CD14-positive monocyte (primary cell): Measurements from ENCODE around the gene PARP15. TPM values are rescaled to one million over a fixed set of nuclear protein-coding genes. Genes with fewer than 3 reads are reported as not detected.

Source experiments
- DNase-seq, 3 donors: peaks; one replicate each; pipeline ENCODE4 v3.0.0-alpha.2; 2011 to 2022
- H2AFZ ChIP-seq: 2 replicates; pipeline ENCODE4 v1.6.0; 2012; ENCODE audit warnings: mild to moderate bottlenecking, low read depth, low read length, inconsistent platforms; ENCODE audit not compliant: insufficient read depth, poor library complexity, severe bottlenecking
- H3K27ac ChIP-seq, 2 donors: 1 replicate in 1 of 2; 2 replicates in 1 of 2; pipeline ENCODE4 v1.5.1; 2012 to 2013; ENCODE audit warnings: low read length in 2 of 2, control low read depth in 1 of 2, inconsistent platforms in 1 of 2, low read depth in 1 of 2, mild to moderate bottlenecking in 1 of 2
- H3K27me3 ChIP-seq, 2 donors: one replicate each; pipeline versions ENCODE4 v1.6.0 to v1.6.1; 2011 to 2013; ENCODE audit warnings: low read length in 2 of 2; ENCODE audit not compliant: control insufficient read depth in 2 of 2, insufficient read depth in 2 of 2
- H3K36me3 ChIP-seq, 2 donors: replicated peaks in 1 of 2; 1 replicate in 1 of 2; 2 replicates in 1 of 2; pipeline versions ENCODE4 v1.5.1 to v1.6.1; 2012 to 2013; ENCODE audit warnings: low read length in 2 of 2, control low read depth in 1 of 2, inconsistent platforms in 1 of 2, mild to moderate bottlenecking in 1 of 2; ENCODE audit not compliant: insufficient read depth in 2 of 2, control insufficient read depth in 1 of 2
- H3K4me1 ChIP-seq, 2 donors: 1 replicate in 1 of 2; 2 replicates in 1 of 2; pipeline versions ENCODE4 v1.5.1 to v1.6.1; 2012 to 2013; ENCODE audit warnings: low read length in 2 of 2, control low read depth in 1 of 2, inconsistent platforms in 1 of 2, mild to moderate bottlenecking in 1 of 2, moderate library complexity in 1 of 2; ENCODE audit not compliant: insufficient read depth in 2 of 2, control insufficient read depth in 1 of 2
- H3K4me2 ChIP-seq: replicated peaks from 2 replicates; pipeline ENCODE3; 2012; ENCODE audit warnings: low read length, moderate library complexity, mild to moderate bottlenecking; ENCODE audit not compliant: poor library complexity, severe bottlenecking; ENCODE audit errors: extremely low read depth
- H3K4me3 ChIP-seq, 3 experiments: fragments of 200-600 bp in 1 of 3; sonication (generic) in 1 of 3; replicated peaks in 1 of 3; 1 replicate in 2 of 3; 2 replicates in 1 of 3; pipeline ENCODE4 v1.5.1; 2011 to 2013; ENCODE audit warnings: low read length in 3 of 3, mild to moderate bottlenecking in 3 of 3, control low read depth in 2 of 3, low read depth in 2 of 3, inconsistent platforms in 1 of 3, moderate library complexity in 1 of 3
- H3K79me2 ChIP-seq: 2 replicates; pipeline ENCODE4 v1.6.0; 2012; ENCODE audit warnings: mild to moderate bottlenecking, control low read depth, inconsistent platforms, low read length, moderate library complexity; ENCODE audit not compliant: insufficient read depth
- H3K9ac ChIP-seq: 2 replicates; pipeline ENCODE4 v1.6.0; 2017; ENCODE audit warnings: low read length, mild to moderate bottlenecking; ENCODE audit not compliant: insufficient read depth, poor library complexity, severe bottlenecking
- H3K9me3 ChIP-seq, 2 donors: replicated peaks in 1 of 2; 1 replicate in 1 of 2; 2 replicates in 1 of 2; pipeline versions ENCODE4 v1.5.1 to v1.6.1; 2012 to 2013; ENCODE audit warnings: low read length in 2 of 2, control low read depth in 1 of 2; ENCODE audit not compliant: control insufficient read depth in 1 of 2, insufficient read depth in 1 of 2
- H4K20me1 ChIP-seq: 2 replicates; pipeline ENCODE4 v1.6.0; 2012; ENCODE audit warnings: mild to moderate bottlenecking, low read length, control low read depth, moderate library complexity; ENCODE audit not compliant: insufficient read depth
- H3K27ac Mint-ChIP-seq, 7 donors: one replicate each; pipeline ENCODE4 v1.8.0; 2020; ENCODE audit warnings: mild to moderate bottlenecking in 7 of 7, mixed read lengths in 7 of 7, moderate library complexity in 6 of 7, inconsistent platforms in 2 of 7
- H3K27me3 Mint-ChIP-seq, 3 donors: one replicate each; pipeline ENCODE4 v1.8.0; 2021 to 2022; ENCODE audit warnings: low read depth in 3 of 3, mild to moderate bottlenecking in 3 of 3, mixed read lengths in 3 of 3, moderate library complexity in 3 of 3, inconsistent platforms in 1 of 3
- H3K36me3 Mint-ChIP-seq, 2 donors: one replicate each; pipeline ENCODE4 v1.8.0; 2020; ENCODE audit warnings: mixed read lengths in 2 of 2, inconsistent platforms in 1 of 2, mild to moderate bottlenecking in 1 of 2
- H3K4me1 Mint-ChIP-seq: one replicate; pipeline ENCODE4 v1.8.0; 2020; ENCODE audit warnings: mild to moderate bottlenecking, mixed read lengths
- H3K4me3 Mint-ChIP-seq, 2 donors: one replicate each; pipeline ENCODE4 v1.8.0; 2020; ENCODE audit warnings: mild to moderate bottlenecking in 2 of 2, mixed read lengths in 2 of 2, moderate library complexity in 1 of 2
- H3K9me3 Mint-ChIP-seq, 7 donors: one replicate each; pipeline ENCODE4 v1.8.0; 2020 to 2022; ENCODE audit warnings: mixed read lengths in 7 of 7, mild to moderate bottlenecking in 6 of 7, moderate library complexity in 6 of 7, inconsistent platforms in 2 of 7
- CTCF ChIP-seq: fragments of 200-600 bp; IDR thresholded peaks from one replicate; pipeline ENCODE4 v1.8.0; 2022; ENCODE audit warnings: antibody characterized with exemption, mild to moderate bottlenecking
- WGBS: methylation state at CpG from one replicate; pipeline ENCODE4 v1.1.5; 2013; ENCODE audit warnings: missing lambda C conversion rate; ENCODE audit not compliant: insufficient coverage; 5-methylcytosine and 5-hydroxymethylcytosine counted together
- intact Hi-C, 2 donors: fragments of 100-400 bp; cut with micrococcal nuclease; formaldehyde crosslinking; loops; one replicate each; pipeline versions ENCODE4 v1.15.0 to v1.15.1; 2023
- polyA plus RNA-seq, 3 donors: library from polyadenylated mRNA; depleted of rRNA in 1 of 3; unstranded in 2 of 3; stranded (reverse) in 1 of 3; fragments of 300-500 nt in 2 of 3; fragments of >200 nt in 1 of 3; fragmentation: Illumina TruSeq in 2 of 3; gene quantifications; 1 replicate in 2 of 3; 2 replicates in 1 of 3; pipeline ENCODE4 v1.2.3, GENCODE V29; 2012 to 2021

Gene PARP15
- polyA plus RNA-seq, 3 donors: 0.23 to 4.4 (median 0.28) TPM

GRCh38 chr3:122677216-122677615, 99.8 kb downstream of the PARP15 start:
- H3K36me3 Mint-ChIP-seq: peaks cover 0 to 3% of the 10 kb centered on the region in 2 donors
- H3K4me1 Mint-ChIP-seq: peaks cover 36% of the 10 kb centered on the region
- no CpG with 5 or more reads among the region's 1 CpG for WGBS

GRCh38 chr3:122678506-122678905, 101.1 kb downstream of the PARP15 start:
- Mint-ChIP-seq H3K4me1 (peaks cover 49% of the 10 kb centered on the region), H3K27ac (peak overlapping the region; percentile 90 to 98 (median 96)), H3K27me3 (no peaks in the 10 kb centered on the region), H3K4me3 (peak overlapping the region; percentile 83 to 92), H3K36me3 (peaks cover 0 to 3% of the 10 kb centered on the region in 2 donors), H3K9me3 (peaks cover 5 to 12% (median 9%) of the 10 kb centered on the region in 7 donors)
- Histone ChIP-seq H3K4me1 (peaks cover 46 to 49% of the 10 kb centered on the region in 2 donors), H3K27me3 (no peaks in the 10 kb centered on the region), H2AFZ (peak overlapping the region; percentile 98), H4K20me1 (peaks cover 13% of the 10 kb centered on the region), H3K9ac (peak overlapping the region; percentile 89), H3K9me3 (peaks cover 7 to 9% of the 10 kb centered on the region in 2 donors), H3K36me3 (no peaks in the 10 kb centered on the region), H3K79me2 (peaks cover 32% of the 10 kb centered on the region), H3K27ac (peak overlapping the region; percentile 64 to 96), H3K4me3 (peak overlapping the region; percentile 27 to 97 (median 78)), H3K4me2 (peak overlapping the region; percentile 79)
- DNase-seq: peak; percentile 42 to 58 (median 51)
- WGBS: 17% methylated on average over 1 of the region's 5 CpGs
- TF ChIP-seq CTCF: no peak
- intact Hi-C loops: loop anchor here (2.0 kb wide), 2 partner anchors 114 to 118 kb away; partner anchors contain the start of genes DTX3L (in 1 of the 2) and PARP9 (in 1 of the 2)

More at GRCh38 chr3:122677216-122677615, 99.8 kb downstream of the PARP15 start:
- Histone ChIP-seq H3K27me3 (no peaks in the 10 kb centered on the region), H2AFZ (no peak overlapping the region), H3K36me3 (no peaks in the 10 kb centered on the region), H4K20me1 (peaks cover 2% of the 10 kb centered on the region), H3K9me3 (peaks cover 7 to 9% of the 10 kb centered on the region in 2 donors), H3K4me2 (no peak overlapping the region), H3K9ac (no peak overlapping the region), H3K27ac (no peak overlapping the region), H3K79me2 (peaks cover 19% of the 10 kb centered on the region), H3K4me1 (peaks cover 33 to 36% of the 10 kb centered on the region in 2 donors), H3K4me3 (no peak overlapping the region)
- no peaks in the 10 kb centered on the region for H3K27me3 Mint-ChIP-seq
- intact Hi-C loops: no loop called here
- no peak overlapping the region for H3K4me3 Mint-ChIP-seq
- no peak for DNase-seq
- no peak overlapping the region for H3K27ac Mint-ChIP-seq
- no peak for TF ChIP-seq CTCF
- H3K9me3 Mint-ChIP-seq: peaks cover 5 to 12% (median 9%) of the 10 kb centered on the region in 7 donors
